Gastrocnemius medialis (tissue), 4 donors: ENCODE results near the gene ITIH4.

Source experiments
- POLR2A ChIP-seq, 2 donors: fragments of 450-650 bp; IDR thresholded peaks; one replicate each; pipeline ENCODE4 v1.6.1; 2017; ENCODE audit warnings: antibody characterized with exemption in 2 of 2, mild to moderate bottlenecking in 2 of 2, moderate library complexity in 2 of 2
- TF ChIP-seq, protein P1 (sequence below), 5 experiments: fragments of 450-650 bp in 3 of 5; fragments of 200-600 bp in 2 of 5; sonication (generic) in 2 of 5; IDR thresholded peaks in 4 of 5; conservative IDR thresholded peaks in 1 of 5; 1 replicate in 4 of 5; 2 replicates in 1 of 5; pipeline ENCODE4 v1.5.1; 2016 to 2019; ENCODE audit warnings: antibody characterized with exemption in 5 of 5, mild to moderate bottlenecking in 3 of 5, moderate library complexity in 3 of 5

- no peak for TF ChIP-seq POLR2A (IDR thresholded peaks at IDR 0.05)
- TF ChIP-seq, protein P1, sequence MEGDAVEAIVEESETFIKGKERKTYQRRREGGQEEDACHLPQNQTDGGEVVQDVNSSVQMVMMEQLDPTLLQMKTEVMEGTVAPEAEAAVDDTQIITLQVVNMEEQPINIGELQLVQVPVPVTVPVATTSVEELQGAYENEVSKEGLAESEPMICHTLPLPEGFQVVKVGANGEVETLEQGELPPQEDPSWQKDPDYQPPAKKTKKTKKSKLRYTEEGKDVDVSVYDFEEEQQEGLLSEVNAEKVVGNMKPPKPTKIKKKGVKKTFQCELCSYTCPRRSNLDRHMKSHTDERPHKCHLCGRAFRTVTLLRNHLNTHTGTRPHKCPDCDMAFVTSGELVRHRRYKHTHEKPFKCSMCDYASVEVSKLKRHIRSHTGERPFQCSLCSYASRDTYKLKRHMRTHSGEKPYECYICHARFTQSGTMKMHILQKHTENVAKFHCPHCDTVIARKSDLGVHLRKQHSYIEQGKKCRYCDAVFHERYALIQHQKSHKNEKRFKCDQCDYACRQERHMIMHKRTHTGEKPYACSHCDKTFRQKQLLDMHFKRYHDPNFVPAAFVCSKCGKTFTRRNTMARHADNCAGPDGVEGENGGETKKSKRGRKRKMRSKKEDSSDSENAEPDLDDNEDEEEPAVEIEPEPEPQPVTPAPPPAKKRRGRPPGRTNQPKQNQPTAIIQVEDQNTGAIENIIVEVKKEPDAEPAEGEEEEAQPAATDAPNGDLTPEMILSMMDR (IDR thresholded peaks at IDR 0.05 in 4 of 5, conservative IDR thresholded peaks at IDR 0.05 in 1 of 5): no peak
These were observed 2.6 kb downstream of the ITIH4 start for GRCh38 chr3:52827866-52828376.
